ENCODE data around the gene FBN1.

FBN1 gene

GRCh38 chr15:48499978-48500377 is 145.5 kb downstream of the FBN1 start:
- no peak overlapping the region for H3K4me3 ChIP-seq (ENCODE audit: low read length)
- no peak for TF ChIP-seq ZNF274 (IDR thresholded peaks at IDR 0.05; ENCODE audit: low read depth, low read length)

GRCh38 chr15:48498828-48499227 is 146.7 kb downstream of the FBN1 start:
- no peak overlapping the region for H3K4me3 ChIP-seq (ENCODE audit: low read length)
- no peak for TF ChIP-seq ZNF274 (IDR thresholded peaks at IDR 0.05; ENCODE audit: low read depth, low read length)

- H3K4me3 ChIP-seq (ENCODE audit: low read length) = no peak overlapping the region
- no peak for TF ChIP-seq ZNF274 (IDR thresholded peaks at IDR 0.05; ENCODE audit: low read depth, low read length)
Measured at GRCh38 chr15:48494631-48495030, 150.9 kb downstream of the FBN1 start.

GRCh38 chr15:48493763-48494225 is 151.7 kb downstream of the FBN1 start:
- TF ChIP-seq ZNF274 (IDR thresholded peaks at IDR 0.05; ENCODE audit: low read depth, low read length) = no peak
- no peak overlapping the region for H3K4me3 ChIP-seq (ENCODE audit: low read length)

- H3K4me3 ChIP-seq (ENCODE audit: low read length) = no peak overlapping the region
- no peak for TF ChIP-seq ZNF274 (IDR thresholded peaks at IDR 0.05; ENCODE audit: low read depth, low read length)
Measured at GRCh38 chr15:48493084-48493762, 152.3 kb downstream of the FBN1 start.

DNA sequence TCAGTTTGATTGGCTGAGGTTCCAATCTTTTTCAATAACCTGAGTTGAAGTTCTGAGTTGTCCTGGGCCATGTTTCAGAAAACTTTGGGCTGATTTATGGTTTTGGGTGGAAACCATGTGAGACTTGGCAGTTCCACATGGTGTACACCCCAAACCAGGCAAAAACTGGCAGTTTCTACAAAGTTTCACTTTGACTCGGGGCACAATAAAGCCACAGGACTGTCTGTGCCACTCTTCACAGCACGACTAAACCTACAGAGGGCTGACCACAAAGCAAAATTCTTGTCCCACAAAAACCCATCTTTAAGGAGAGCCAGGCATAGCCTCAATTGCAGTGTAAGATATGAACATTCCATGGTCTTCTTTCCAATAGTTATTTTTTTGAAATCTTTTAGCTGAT is 159.3 kb downstream of the FBN1 start:
- H3K4me3 ChIP-seq (ENCODE audit: low read length) = no peak overlapping the region
- no peak for TF ChIP-seq ZNF274 (IDR thresholded peaks at IDR 0.05; ENCODE audit: low read depth, low read length)

DNA sequence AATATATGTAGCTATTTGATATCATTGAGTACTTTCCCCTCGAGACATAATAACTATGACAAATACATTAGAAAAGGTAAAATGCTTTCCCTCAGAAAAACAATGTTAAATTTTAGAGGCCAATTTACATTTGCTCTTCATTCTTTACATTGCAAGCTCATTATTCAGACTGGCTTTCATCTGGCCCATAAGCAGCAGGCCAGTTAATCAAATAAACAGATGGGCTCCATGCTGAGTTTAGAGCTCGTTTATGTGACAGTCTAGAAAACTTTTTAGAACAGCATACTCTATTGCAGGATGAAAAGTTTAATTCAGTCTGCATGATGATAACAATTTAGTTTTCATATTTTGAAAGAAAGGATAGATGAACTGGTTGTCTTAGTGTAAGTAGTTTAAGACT is 163.7 kb downstream of the FBN1 start:
- H3K4me3 ChIP-seq (ENCODE audit: low read length) = no peak overlapping the region
- TF ChIP-seq ZNF274 (IDR thresholded peaks at IDR 0.05; ENCODE audit: low read depth, low read length) = no peak

GRCh38 chr15:48479751-48480150 is 165.8 kb downstream of the FBN1 start:
- no peak overlapping the region for H3K4me3 ChIP-seq (ENCODE audit: low read length)

GRCh38 chr15:48478581-48478980 is 166.9 kb downstream of the FBN1 start:
- TF ChIP-seq ZNF274 (IDR thresholded peaks at IDR 0.05; ENCODE audit: low read depth, low read length) = no peak
- no peak overlapping the region for H3K4me3 ChIP-seq (ENCODE audit: low read length)

More at GRCh38 chr15:48479751-48480150, 165.8 kb downstream of the FBN1 start:
- no peak for TF ChIP-seq ZNF274 (IDR thresholded peaks at IDR 0.05; ENCODE audit: low read depth, low read length)

DNA sequence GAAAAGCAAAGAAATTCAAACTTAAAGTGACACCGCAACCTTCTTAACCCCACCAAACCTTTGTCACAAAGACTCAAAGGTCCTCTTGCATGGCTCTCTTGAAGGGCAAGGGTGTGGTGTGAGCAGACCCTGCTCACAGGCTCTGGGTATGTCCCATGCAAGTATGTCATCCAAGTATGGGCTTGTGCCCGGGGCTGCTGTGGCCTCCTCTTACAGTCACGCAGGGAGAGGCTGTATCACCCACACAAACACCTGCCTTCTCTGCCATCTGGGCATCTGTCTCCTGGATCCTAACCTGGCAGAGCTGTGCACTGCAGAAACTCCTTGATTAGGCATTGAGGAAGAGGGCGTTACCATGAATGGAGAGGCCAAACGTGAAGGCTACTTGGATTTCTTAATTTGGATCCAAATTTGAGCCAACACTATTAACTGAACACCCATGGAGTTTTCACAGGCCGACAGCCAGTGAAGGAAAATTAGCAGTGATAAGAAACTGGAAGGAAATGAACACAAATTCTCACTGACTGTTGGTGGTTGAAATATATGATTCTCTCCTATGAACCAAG is 167.6 kb downstream of the FBN1 start:
- no peak overlapping the region for H3K4me3 ChIP-seq (ENCODE audit: low read length)
- no peak for TF ChIP-seq ZNF274 (IDR thresholded peaks at IDR 0.05; ENCODE audit: low read depth, low read length)

GRCh38 chr15:48475600-48476395 is 169.7 kb downstream of the FBN1 start:
- no peak overlapping the region for H3K4me3 ChIP-seq (ENCODE audit: low read length)
- no peak for TF ChIP-seq ZNF274 (IDR thresholded peaks at IDR 0.05; ENCODE audit: low read depth, low read length)

DNA sequence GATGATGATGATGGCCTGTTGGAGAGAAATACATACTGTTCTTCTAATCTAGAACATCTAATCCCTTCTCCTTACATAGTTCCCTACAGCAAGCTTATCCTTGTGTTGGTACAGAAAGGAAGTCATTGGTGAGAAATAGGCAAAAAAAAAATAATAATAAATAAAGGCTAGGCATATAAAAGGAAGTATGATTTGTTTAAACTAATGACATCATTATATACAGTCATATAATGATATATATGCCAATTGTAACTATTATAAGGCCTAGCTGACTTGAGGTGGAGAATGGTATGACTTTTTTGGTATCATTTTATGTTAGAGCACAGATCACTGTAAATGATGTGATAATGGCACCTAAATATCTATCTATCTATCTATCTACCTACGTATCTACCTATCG is 171.8 kb downstream of the FBN1 start:
- H3K4me3 ChIP-seq (ENCODE audit: low read length) = no peak overlapping the region
- TF ChIP-seq ZNF274 (IDR thresholded peaks at IDR 0.05; ENCODE audit: low read depth, low read length) = no peak

DNA sequence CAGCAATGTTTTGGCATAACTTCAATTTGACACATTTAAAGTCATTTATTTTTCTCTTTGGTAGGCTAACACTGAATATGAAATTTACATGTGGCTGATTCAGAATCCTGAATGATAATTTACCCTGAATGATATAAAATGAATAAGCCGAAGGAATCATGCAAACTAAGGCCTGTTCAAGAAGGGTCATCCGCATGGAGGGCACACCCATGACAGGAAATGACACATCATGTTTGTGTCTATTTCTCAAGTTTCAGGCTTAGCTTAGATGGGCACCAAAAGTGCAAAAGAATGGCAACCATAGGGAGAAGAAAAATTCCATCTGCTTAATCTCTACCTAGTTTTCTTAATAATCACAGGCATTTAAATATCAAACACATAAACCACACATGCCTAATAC is 172.8 kb downstream of the FBN1 start:
- no peak overlapping the region for H3K4me3 ChIP-seq (ENCODE audit: low read length)
- no peak for TF ChIP-seq ZNF274 (IDR thresholded peaks at IDR 0.05; ENCODE audit: low read depth, low read length)

DNA sequence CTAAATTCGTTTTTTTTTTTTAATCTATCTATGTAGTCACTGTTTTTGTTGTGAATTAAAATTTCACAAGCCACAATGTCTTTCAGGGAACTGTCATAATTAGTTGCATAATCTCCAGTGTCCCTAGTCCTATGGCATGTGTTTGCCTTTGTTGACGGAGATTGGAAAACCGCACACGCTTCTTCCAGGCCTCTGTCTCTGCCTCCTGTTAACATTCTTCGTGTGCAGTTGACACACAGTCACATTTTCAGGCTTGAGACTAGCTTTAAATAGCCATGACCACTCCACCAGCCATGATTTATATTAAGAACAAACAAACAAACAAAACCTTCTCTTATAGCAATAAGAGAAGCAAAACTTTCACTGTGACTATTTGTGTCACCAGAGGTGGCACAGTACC is 174.4 kb downstream of the FBN1 start:
- TF ChIP-seq ZNF274 (IDR thresholded peaks at IDR 0.05; ENCODE audit: low read depth, low read length) = no peak
- H3K4me3 ChIP-seq (ENCODE audit: low read length) = no peak overlapping the region

GRCh38 chr15:48470096-48470495 is 175.4 kb downstream of the FBN1 start:
- TF ChIP-seq ZNF274 (IDR thresholded peaks at IDR 0.05; ENCODE audit: low read depth, low read length) = no peak
- H3K4me3 ChIP-seq (ENCODE audit: low read length) = no peak overlapping the region
